ENCODE measurements around the gene SRP72. TPM values are rescaled to one million over a fixed set of nuclear protein-coding genes. Genes with fewer than 3 reads are reported as not detected.

Gene SRP72
- total RNA-seq, 1 experiment from 2014 or later: 146 TPM

- POLR2A ChIA-PET: no interaction called here
Measured at GRCh38 chr4:56475917-56476316, 8.5 kb downstream of the SRP72 start.

GRCh38 chr4:56477192-56477702, 9.8 kb downstream of the SRP72 start:
- Histone ChIP-seq H3K9me2 (ENCODE audit: insufficient read depth) (no peaks in the 10 kb centered on the region), H3K4me1 (ENCODE audit: control insufficient read depth in 1 of 2, insufficient read depth in 2 of 2, low read length in 2 of 2) (no peaks in the 10 kb centered on the region), H3K4me3 (replicated peaks in 1 of 2; ENCODE audit: low read depth in 1 of 2, low read length in 2 of 2) (no peak overlapping the region), H3K4me2 (ENCODE audit: low read length) (no peak overlapping the region), H3K79me2 (ENCODE audit: insufficient read depth, low read length) (peaks cover 24% of the 10 kb centered on the region), H4K20me1 (ENCODE audit: insufficient read depth) (no peaks in the 10 kb centered on the region), H3K36me3 (ENCODE audit: control insufficient read depth in 1 of 2, insufficient read depth in 2 of 2, low read length in 2 of 2) (peaks cover 52 to 60% of the 10 kb centered on the region in 2 experiments), H2AFZ (ENCODE audit: low read depth, low read length, poor library complexity, severe bottlenecking) (no peak overlapping the region), H3K27me3 (ENCODE audit: insufficient read depth, low read length) (no peaks in the 10 kb centered on the region), H3K27ac (ENCODE audit: low read depth, low read length) (no peak overlapping the region), H3K9ac (ENCODE audit: low read length) (no peak overlapping the region), H3K9me3 (ENCODE audit: control insufficient read depth in 1 of 2, insufficient read depth in 1 of 2, low read depth in 1 of 2, low read length in 2 of 2) (no peaks in the 10 kb centered on the region)
- ATAC-seq (no peak), DNase-seq (ENCODE audit: low read depth, low spot score) (no peak)
- TF ChIP-seq EZH2phosphoT487 (IDR thresholded peaks at IDR 0.05; ENCODE audit: borderline replicate concordance): no peak
- TF ChIP-seq ATF3 (IDR thresholded peaks at IDR 0.05): no peak
- TF ChIP-seq POLR2AphosphoS5 (IDR thresholded peaks at IDR 0.05; ENCODE audit: low read depth, low read length): no peak
- TF ChIP-seq CTCF (IDR thresholded peaks at IDR 0.05 in 2 of 3, conservative IDR thresholded peaks at IDR 0.05 in 1 of 3; ENCODE audit: borderline replicate concordance in 1 of 3, insufficient read depth in 1 of 3, low read depth in 2 of 3, low read length in 2 of 3): no peak
- TF ChIP-seq ZNF274 (IDR thresholded peaks at IDR 0.05; ENCODE audit: low read depth, low read length): no peak
- no peak for TF ChIP-seq CBX3 (IDR thresholded peaks at IDR 0.05; ENCODE audit: low read depth)
- TF ChIP-seq EZH2 (IDR thresholded peaks at IDR 0.05): no peak
- no peak for TF ChIP-seq FOSL1 (IDR thresholded peaks at IDR 0.05; ENCODE audit: low read depth)
- ChIA-PET CTCF (interaction anchor here (1.4 kb wide), 1 partner anchor 323 kb away, joined by 4 read pairs; no protein-coding TSS in a partner anchor), RAD21 (ENCODE audit: low non-redundant PET in 1 of 2, low total read pairs in 2 of 2, uncharacterized antibody in 2 of 2, unreplicated experiment in 2 of 2) (no interaction called here), POLR2A (no interaction called here)
- intact Hi-C loops (cut with micrococcal nuclease): no loop called here
- no TSS peak for BruUV-seq (replicated peaks)

More at GRCh38 chr4:56475917-56476316, 8.5 kb downstream of the SRP72 start:
- no peaks in the 10 kb centered on the region for H3K4me1 ChIP-seq (ENCODE audit: control insufficient read depth in 1 of 2, insufficient read depth in 2 of 2, low read length in 2 of 2)
- no peak overlapping the region for H3K9ac ChIP-seq (ENCODE audit: low read length)
- H3K27ac ChIP-seq (ENCODE audit: low read depth, low read length): no peak overlapping the region
- no peak overlapping the region for H3K4me2 ChIP-seq (ENCODE audit: low read length)
- H3K9me2 ChIP-seq (ENCODE audit: insufficient read depth): no peaks in the 10 kb centered on the region
- H3K27me3 ChIP-seq (ENCODE audit: insufficient read depth, low read length): no peaks in the 10 kb centered on the region
- ATAC-seq (no peak), DNase-seq (ENCODE audit: low read depth, low spot score) (no peak)
- H3K79me2 ChIP-seq (ENCODE audit: insufficient read depth, low read length): peaks cover 30% of the 10 kb centered on the region
- no TSS peak for BruUV-seq (replicated peaks)
- H2AFZ ChIP-seq (ENCODE audit: low read depth, low read length, poor library complexity, severe bottlenecking): no peak overlapping the region
- intact Hi-C loops (cut with micrococcal nuclease): no loop called here
- no peaks in the 10 kb centered on the region for H4K20me1 ChIP-seq (ENCODE audit: insufficient read depth)
- RAD21 ChIA-PET (ENCODE audit: low non-redundant PET in 1 of 2, low total read pairs in 2 of 2, uncharacterized antibody in 2 of 2, unreplicated experiment in 2 of 2): no interaction called here
- H3K36me3 ChIP-seq (ENCODE audit: control insufficient read depth in 1 of 2, insufficient read depth in 2 of 2, low read length in 2 of 2): peaks cover 57 to 67% of the 10 kb centered on the region in 2 experiments
- no peak overlapping the region for H3K4me3 ChIP-seq (replicated peaks in 1 of 2; ENCODE audit: low read depth in 1 of 2, low read length in 2 of 2)
- no peak for TF ChIP-seq SIN3A (IDR thresholded peaks at IDR 0.05; ENCODE audit: low read depth)
- CTCF ChIA-PET: no interaction called here
- no peaks in the 10 kb centered on the region for H3K9me3 ChIP-seq (ENCODE audit: control insufficient read depth in 1 of 2, insufficient read depth in 1 of 2, low read depth in 1 of 2, low read length in 2 of 2)
